Measurements from ENCODE around the gene BATF.
A peak's percentile ranks its signal among the peaks of the same experiment; 100 is the strongest.

Gene BATF

GRCh38 chr14:75499084-75499875, 23.0 kb upstream of the BATF start:
- DNase-seq (ENCODE audit: low read depth), result no peak

DNA sequence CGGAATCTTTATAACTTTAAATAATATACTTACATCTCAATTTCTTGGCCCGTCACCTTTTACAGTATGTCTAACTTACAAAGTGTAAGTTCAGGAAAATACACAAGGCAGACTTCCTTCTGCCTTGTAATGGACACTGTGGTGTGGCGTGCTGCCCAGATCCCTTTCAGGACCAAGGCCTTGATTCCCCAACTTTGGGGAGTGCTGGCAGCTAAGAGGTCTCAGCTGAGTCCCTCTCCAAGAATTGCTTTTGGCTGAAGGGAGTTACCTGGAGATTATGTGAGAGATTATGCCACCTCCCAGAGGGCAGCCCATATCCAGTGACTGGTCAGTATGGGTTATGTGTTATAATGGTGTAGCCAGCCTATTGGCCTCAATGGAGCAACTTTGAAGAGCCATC, 21.2 kb upstream of the BATF start:
- DNase-seq (ENCODE audit: low read depth), result no peak

- no peak for DNase-seq (ENCODE audit: low read depth)
Measured at GRCh38 chr14:75504411-75504810, 17.9 kb upstream of the BATF start.

GRCh38 chr14:75506930-75507329, 15.3 kb upstream of the BATF start:
- DNase-seq (ENCODE audit: low read depth), result no peak

- no peak for DNase-seq (ENCODE audit: low read depth)
Measured at GRCh38 chr14:75510547-75510946, 11.7 kb upstream of the BATF start.

DNA sequence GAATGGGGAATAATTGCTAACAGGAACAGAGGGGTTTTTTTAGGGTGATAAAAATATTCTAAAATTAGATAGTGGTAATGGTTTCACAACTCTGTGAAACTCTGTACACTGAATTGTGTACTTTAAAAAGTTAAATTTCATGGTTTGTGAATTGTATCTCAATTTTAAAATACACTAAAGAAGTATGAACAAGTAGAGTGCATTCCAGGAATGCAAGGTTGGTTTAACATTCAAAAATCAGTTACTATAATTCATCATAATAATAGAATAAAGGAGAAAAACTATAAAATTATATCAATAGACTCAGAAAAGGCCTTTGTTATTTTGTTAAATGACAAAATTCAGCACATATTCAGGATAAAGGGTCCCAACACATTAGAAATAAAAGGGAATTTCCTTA, 11.1 kb upstream of the BATF start:
- no peak for DNase-seq (ENCODE audit: low read depth)

GRCh38 chr14:75513911-75514672, 8.2 kb upstream of the BATF start:
- DNase-seq (ENCODE audit: low read depth), result no peak

GRCh38 chr14:75514673-75515628, 7.3 kb upstream of the BATF start:
- peak; percentile 23 for DNase-seq (ENCODE audit: low read depth)

DNA sequence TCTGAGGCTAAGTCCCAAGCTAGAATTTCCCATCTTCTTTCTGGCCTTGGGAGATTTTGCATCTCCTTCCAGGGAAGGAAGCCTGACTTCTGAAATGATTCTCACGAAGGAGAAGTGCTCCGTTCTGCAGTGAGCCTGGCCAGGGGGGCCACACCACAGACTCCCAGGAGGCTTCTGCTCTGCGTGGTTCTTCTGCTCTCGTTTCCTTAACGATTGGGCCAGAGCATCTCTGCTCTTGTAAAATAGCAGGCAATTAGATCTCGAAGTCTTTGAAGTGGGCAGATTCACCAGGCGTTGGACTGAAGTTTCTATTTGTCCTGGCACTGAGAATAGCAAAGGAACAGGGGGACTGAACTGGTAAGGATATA, 6.7 kb upstream of the BATF start:
- DNase-seq (ENCODE audit: low read depth), result no peak

GRCh38 chr14:75518625-75519024, 3.6 kb upstream of the BATF start:
- peak; percentile 21 for DNase-seq (ENCODE audit: low read depth)

- no peak for DNase-seq (ENCODE audit: low read depth)
Measured at GRCh38 chr14:75519394-75519793, 2.9 kb upstream of the BATF start.

- no peak for DNase-seq (ENCODE audit: low read depth)
Measured at GRCh38 chr14:75519826-75520728, 2.2 kb upstream of the BATF start.

GRCh38 chr14:75520852-75521251, 1.4 kb upstream of the BATF start:
- DNase-seq (ENCODE audit: low read depth), result no peak

- no peak for DNase-seq (ENCODE audit: low read depth)
Measured at GRCh38 chr14:75521415-75522199, 662 bp upstream of the BATF start.

DNA sequence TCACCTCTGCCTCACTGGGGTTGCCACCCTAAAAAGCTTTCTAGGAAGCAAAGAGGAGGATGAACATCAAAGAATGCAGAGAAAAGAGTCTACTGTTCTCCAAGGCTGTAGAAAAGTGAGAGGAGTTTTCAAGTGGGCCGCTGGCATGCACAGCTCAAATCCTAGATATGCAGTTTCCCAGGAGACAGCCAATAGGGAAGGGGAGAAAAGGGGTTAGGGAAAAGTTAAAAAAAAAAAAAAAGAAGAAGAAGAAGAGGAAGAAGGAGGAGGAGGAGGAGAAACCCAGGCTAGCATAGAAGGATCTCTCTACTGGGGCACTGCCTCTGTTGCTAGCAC, 682 bp downstream of the BATF start:
- no peak for DNase-seq (ENCODE audit: low read depth)

DNA sequence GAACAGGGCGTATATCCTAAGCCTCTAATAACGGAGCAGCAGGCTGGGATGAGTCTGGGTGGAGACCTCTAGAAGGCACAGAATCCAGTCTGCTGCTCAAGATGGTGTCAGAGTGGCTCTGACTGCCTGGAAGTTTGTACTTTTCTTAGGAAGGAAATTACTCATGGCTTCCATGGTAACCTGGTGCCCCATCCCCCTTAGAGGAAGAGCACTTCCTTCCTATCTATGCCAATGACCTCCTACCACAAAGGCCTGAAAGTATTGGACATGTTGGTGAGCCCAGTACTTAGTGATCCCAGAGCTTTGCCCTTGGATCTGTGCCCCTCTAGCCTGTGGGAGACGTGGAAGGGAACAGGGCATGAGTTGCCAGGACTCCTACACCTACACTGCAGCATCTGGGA, 1.5 kb downstream of the BATF start:
- DNase-seq (ENCODE audit: low read depth), result no peak

DNA sequence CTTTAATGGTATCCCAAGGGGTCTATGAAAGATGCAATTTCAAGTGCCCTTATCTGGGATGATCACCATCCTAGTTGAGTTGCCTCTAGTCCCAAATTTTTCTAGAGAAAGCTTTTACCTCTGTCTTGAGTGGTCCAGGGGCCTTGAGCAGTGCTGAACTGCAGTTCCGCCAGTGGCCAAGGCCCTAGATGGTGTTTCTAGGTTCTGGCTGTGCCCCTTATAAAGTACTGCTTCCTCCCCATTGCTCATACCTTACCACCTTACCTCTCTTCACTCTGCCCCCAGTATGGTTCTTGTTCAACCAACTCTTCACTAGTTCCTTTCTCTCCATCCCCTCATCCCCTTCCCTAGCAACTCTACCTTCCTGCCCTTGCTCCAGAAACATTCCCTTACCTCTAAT, 3.7 kb downstream of the BATF start:
- DNase-seq (ENCODE audit: low read depth), result no peak

DNA sequence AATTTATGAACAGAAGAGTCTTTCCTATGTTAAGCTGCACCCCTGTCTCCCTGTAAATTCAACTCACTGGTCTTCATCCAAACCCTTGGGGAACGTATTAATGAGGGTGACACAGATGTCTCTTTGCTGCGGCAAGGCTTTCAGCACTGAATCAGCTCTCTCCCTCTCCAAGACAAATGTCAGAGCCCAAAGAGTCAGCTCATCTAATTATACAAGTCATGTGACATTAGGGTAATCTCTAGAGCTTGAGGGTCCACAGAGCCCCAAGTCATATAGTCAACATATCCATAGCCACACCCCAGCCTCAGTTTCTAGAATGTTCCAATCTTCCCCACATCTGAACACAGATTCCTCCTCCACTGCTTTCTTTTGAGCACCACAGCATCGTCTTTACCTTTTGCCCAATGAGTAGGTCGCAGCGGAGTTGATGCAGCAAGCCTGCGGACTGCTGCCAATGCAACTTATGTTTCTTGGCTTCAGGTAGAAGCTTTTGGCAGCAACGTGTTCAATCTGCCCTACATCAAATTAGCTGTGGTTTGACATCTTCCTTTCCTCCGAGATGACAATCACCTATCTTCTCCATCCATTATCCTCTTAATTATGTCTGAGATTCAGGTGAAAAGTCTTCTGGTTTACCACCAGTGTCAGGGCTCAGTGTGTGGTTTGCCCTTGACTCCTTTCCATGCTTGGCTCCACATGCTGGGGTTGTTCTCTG, 5.3 kb downstream of the BATF start:
- DNase-seq (ENCODE audit: low read depth), result no peak

- DNase-seq (ENCODE audit: low read depth), result no peak
Measured at GRCh38 chr14:75531256-75531655, 9.0 kb downstream of the BATF start.

Measured in T follicular helper cell (primary cell).